Left cardiac atrium (tissue), 4 donors: Measurements from ENCODE around the gene GRIN3A. TPM values are rescaled to one million over a fixed set of nuclear protein-coding genes. Genes with fewer than 3 reads are reported as not detected.
A peak's percentile ranks its signal among the peaks of the same experiment; 100 is the strongest.
"Not testable (repeated sequence)": the region's sequence is repeated elsewhere in the genome, so short reads cannot be mapped to it uniquely, and the experiment has no call there.

Experiments
- ATAC-seq, 2 donors: fragments of 200-7000 bp; cut with Tn5 transposase; one replicate each; pipeline ENCODE4 v1.9.1; 2020; ENCODE audit warnings: mild to moderate bottlenecking in 2 of 2, moderate library complexity in 2 of 2
- DNase-seq: peaks from one replicate; pipeline ENCODE4 v3.0.0-alpha.2; 2020
- intact Hi-C, 2 donors: fragments of 100-400 bp; cut with DNase I; formaldehyde crosslinking; loops; one replicate each; pipeline versions ENCODE4 v1.14.1 to v1.15.1; 2022 to 2023
- total RNA-seq, 2 donors: library from RNA; stranded (reverse); fragmentation: NEBNext Ultra II Directional; extraction: Animal tissue kit (Norgen Biotek cat#: 25700); gene quantifications; one replicate each; pipeline ENCODE4 v1.2.1, GENCODE V29; 2021
- donor health status: DM: no; HTN: yes; CAD: no.
- donor health status: DM: no; HTN: yes; CAD: no; lungs with severe emphysema.
- donor health status: DM: yes; HTN: yes; CAD: no.
- donor health status: Dilated cardiomyopathy.

Gene GRIN3A
- total RNA-seq, 2 donors from 2014 or later: 0.59 TPM; not detected in 1

- ATAC-seq (no peak), DNase-seq (no peak)
- intact Hi-C loops: no loop called here
These were observed 146.5 kb downstream of the GRIN3A start for GRCh38 chr9:101591787-101592446.

GRCh38 chr9:101590901-101591300 is 147.5 kb downstream of the GRIN3A start:
- no peak for DNase-seq
- intact Hi-C loops: no loop called here
- ATAC-seq: no peak

GRCh38 chr9:101590074-101590473 is 148.4 kb downstream of the GRIN3A start:
- DNase-seq, ATAC-seq, intact Hi-C loops: not testable (repeated sequence)

GRCh38 chr9:101587332-101588043 is 151.0 kb downstream of the GRIN3A start:
- no peak for ATAC-seq
- intact Hi-C loops: no loop called here

GRCh38 chr9:101586651-101587050 is 151.8 kb downstream of the GRIN3A start:
- no peak for ATAC-seq
- intact Hi-C loops: no loop called here
- DNase-seq: no peak

More at GRCh38 chr9:101587332-101588043, 151.0 kb downstream of the GRIN3A start:
- no peak for DNase-seq

- ATAC-seq (peak in 1 of 2 donors; percentile 44), DNase-seq (no peak)
- intact Hi-C loops: no loop called here
These were observed 152.7 kb downstream of the GRIN3A start for GRCh38 chr9:101585740-101586139.

- no peak for ATAC-seq
These were observed 155.9 kb downstream of the GRIN3A start for GRCh38 chr9:101582553-101582952.

GRCh38 chr9:101579711-101580545 is 158.5 kb downstream of the GRIN3A start:
- DNase-seq: no peak
- intact Hi-C loops: no loop called here
- ATAC-seq: peak in 1 of 2 donors; percentile 46

More at GRCh38 chr9:101582553-101582952, 155.9 kb downstream of the GRIN3A start:
- no peak for DNase-seq
- intact Hi-C loops: no loop called here

- intact Hi-C loops: no loop called here
- ATAC-seq: no peak
- no peak for DNase-seq
These were observed 160.1 kb downstream of the GRIN3A start for GRCh38 chr9:101578378-101578777.

GRCh38 chr9:101574731-101575333 is 163.6 kb downstream of the GRIN3A start:
- ATAC-seq (no peak), DNase-seq (no peak)
- intact Hi-C loops: no loop called here

GRCh38 chr9:101572316-101572715 is 166.1 kb downstream of the GRIN3A start:
- DNase-seq: no peak
- intact Hi-C loops: no loop called here
- no peak for ATAC-seq

GRCh38 chr9:101571114-101571513 is 167.3 kb downstream of the GRIN3A start:
- DNase-seq (no peak), ATAC-seq (no peak)
- intact Hi-C loops: no loop called here

GRCh38 chr9:101569741-101570501 is 168.5 kb downstream of the GRIN3A start:
- no peak for DNase-seq
- intact Hi-C loops: no loop called here
- peak in 1 of 2 donors; percentile 40 for ATAC-seq

GRCh38 chr9:101567725-101568350 is 170.6 kb downstream of the GRIN3A start:
- no peak for ATAC-seq
- intact Hi-C loops: no loop called here

GRCh38 chr9:101566904-101567724 is 171.3 kb downstream of the GRIN3A start:
- intact Hi-C loops: no loop called here
- no peak for ATAC-seq

More at GRCh38 chr9:101567725-101568350, 170.6 kb downstream of the GRIN3A start:
- no peak for DNase-seq

GRCh38 chr9:101564252-101564651 is 174.2 kb downstream of the GRIN3A start:
- ATAC-seq: no peak

More at GRCh38 chr9:101566904-101567724, 171.3 kb downstream of the GRIN3A start:
- no peak for DNase-seq

GRCh38 chr9:101562966-101563365 is 175.5 kb downstream of the GRIN3A start:
- DNase-seq: no peak
- ATAC-seq: no peak
- intact Hi-C loops: no loop called here

More at GRCh38 chr9:101564252-101564651, 174.2 kb downstream of the GRIN3A start:
- DNase-seq: no peak
- intact Hi-C loops: no loop called here
